SU-DHL-6 (cell line): ENCODE results near the gene SKP2.

ENCODE experiments used
- EZH2phosphoT487 ChIP-seq: fragments of 200-600 bp; sonication (generic), shearing (Covaris generic); conservative IDR thresholded peaks from 2 replicates; pipeline ENCODE4 v1.6.1; 2018; ENCODE audit warnings: mild to moderate bottlenecking, antibody characterized with exemption, low read length, moderate library complexity, mixed read lengths
- TF ChIP-seq, protein P1 (sequence below): fragments of 200-600 bp; sonication (generic); IDR thresholded peaks from one replicate; pipeline ENCODE4 v1.5.1; 2017; ENCODE audit warnings: antibody characterized with exemption, mild to moderate bottlenecking, low read length, moderate library complexity; ENCODE audit not compliant: insufficient read depth, poor library complexity, severe bottlenecking

GRCh38 chr5:36158144-36158543 is 6.2 kb downstream of the SKP2 start:
- TF ChIP-seq EZH2phosphoT487, result no peak
- TF ChIP-seq, protein P1, sequence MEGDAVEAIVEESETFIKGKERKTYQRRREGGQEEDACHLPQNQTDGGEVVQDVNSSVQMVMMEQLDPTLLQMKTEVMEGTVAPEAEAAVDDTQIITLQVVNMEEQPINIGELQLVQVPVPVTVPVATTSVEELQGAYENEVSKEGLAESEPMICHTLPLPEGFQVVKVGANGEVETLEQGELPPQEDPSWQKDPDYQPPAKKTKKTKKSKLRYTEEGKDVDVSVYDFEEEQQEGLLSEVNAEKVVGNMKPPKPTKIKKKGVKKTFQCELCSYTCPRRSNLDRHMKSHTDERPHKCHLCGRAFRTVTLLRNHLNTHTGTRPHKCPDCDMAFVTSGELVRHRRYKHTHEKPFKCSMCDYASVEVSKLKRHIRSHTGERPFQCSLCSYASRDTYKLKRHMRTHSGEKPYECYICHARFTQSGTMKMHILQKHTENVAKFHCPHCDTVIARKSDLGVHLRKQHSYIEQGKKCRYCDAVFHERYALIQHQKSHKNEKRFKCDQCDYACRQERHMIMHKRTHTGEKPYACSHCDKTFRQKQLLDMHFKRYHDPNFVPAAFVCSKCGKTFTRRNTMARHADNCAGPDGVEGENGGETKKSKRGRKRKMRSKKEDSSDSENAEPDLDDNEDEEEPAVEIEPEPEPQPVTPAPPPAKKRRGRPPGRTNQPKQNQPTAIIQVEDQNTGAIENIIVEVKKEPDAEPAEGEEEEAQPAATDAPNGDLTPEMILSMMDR, result no peak
